SK-MEL-5 (cell line): Measurements from ENCODE around the gene AJAP1. TPM values are rescaled to one million over a fixed set of nuclear protein-coding genes. Genes with fewer than 3 reads are reported as not detected.
A peak's percentile ranks its signal among the peaks of the same experiment; 100 is the strongest.

Source experiments
- DNase-seq: peaks from one replicate; pipeline ENCODE4 v3.0.0-alpha.2; 2016; ENCODE audit warnings: low read depth, low spot score
- in situ Hi-C: cut with HindIII; loops from 2 replicates; pipeline ENCODE4 v1.10.0; 2016; ENCODE audit warnings: low sequenced_read_pairs, high pct_unique_total_duplicates, low pct_unique_long_range_greater_than_20kb
- total RNA-seq: library from RNA; depleted of rRNA; stranded (reverse); fragments of >200 nt; shearing (Covaris generic); gene quantifications from 2 replicates; pipeline ENCODE4 v1.2.3, GENCODE V29; 2014

AJAP1 gene
- total RNA-seq, 1 experiment from 2014 or later, result not detected

- in situ Hi-C loops, result no loop called here
- DNase-seq, result no peak
Observed at GRCh38 chr1:4733446-4734177, 79.2 kb downstream of the AJAP1 start.

GRCh38 chr1:4734219-4734618 lies 79.8 kb downstream of the AJAP1 start:
- no peak for DNase-seq
- in situ Hi-C loops, result no loop called here

GRCh38 chr1:4734791-4735190 lies 80.4 kb downstream of the AJAP1 start:
- no peak for DNase-seq
- in situ Hi-C loops, result no loop called here

GRCh38 chr1:4736254-4736653 lies 81.8 kb downstream of the AJAP1 start:
- in situ Hi-C loops, result no loop called here
- DNase-seq, result no peak

GRCh38 chr1:4741876-4742423 lies 87.5 kb downstream of the AJAP1 start:
- in situ Hi-C loops, result no loop called here
- DNase-seq, result no peak

GRCh38 chr1:4743978-4744750 lies 89.8 kb downstream of the AJAP1 start:
- no peak for DNase-seq
- in situ Hi-C loops, result no loop called here

GRCh38 chr1:4745560-4745959 lies 91.2 kb downstream of the AJAP1 start:
- in situ Hi-C loops, result no loop called here
- peak; percentile 1 for DNase-seq

GRCh38 chr1:4749406-4749805 lies 95.0 kb downstream of the AJAP1 start:
- in situ Hi-C loops, result no loop called here

GRCh38 chr1:4750177-4750576 lies 95.8 kb downstream of the AJAP1 start:
- in situ Hi-C loops, result no loop called here
- no peak for DNase-seq

More at GRCh38 chr1:4749406-4749805, 95.0 kb downstream of the AJAP1 start:
- DNase-seq, result no peak

- in situ Hi-C loops, result no loop called here
- no peak for DNase-seq
Observed at GRCh38 chr1:4752059-4752458, 97.7 kb downstream of the AJAP1 start.

GRCh38 chr1:4754816-4755215 lies 100.4 kb downstream of the AJAP1 start:
- in situ Hi-C loops, result no loop called here
- DNase-seq, result no peak

- DNase-seq, result no peak
- in situ Hi-C loops, result no loop called here
Observed at GRCh38 chr1:4755301-4755845, 101.0 kb downstream of the AJAP1 start.

- no peak for DNase-seq
- in situ Hi-C loops, result no loop called here
Observed at GRCh38 chr1:4755864-4756504, 101.6 kb downstream of the AJAP1 start.

- no peak for DNase-seq
- in situ Hi-C loops, result no loop called here
Observed at GRCh38 chr1:4756851-4757580, 102.6 kb downstream of the AJAP1 start.

GRCh38 chr1:4759671-4760070 lies 105.3 kb downstream of the AJAP1 start:
- in situ Hi-C loops, result no loop called here

GRCh38 chr1:4760088-4760487 lies 105.7 kb downstream of the AJAP1 start:
- in situ Hi-C loops, result no loop called here
- DNase-seq, result no peak

More at GRCh38 chr1:4759671-4760070, 105.3 kb downstream of the AJAP1 start:
- no peak for DNase-seq

GRCh38 chr1:4761324-4761723 lies 106.9 kb downstream of the AJAP1 start:
- in situ Hi-C loops, result no loop called here

More at GRCh38 chr1:4761324-4761723, 106.9 kb downstream of the AJAP1 start:
- no peak for DNase-seq
